ENCODE measurements around the gene ABHD1.

The ABHD1 gene

GRCh38 chr2:27154488-27154887, 30.9 kb downstream of the ABHD1 start:
- Histone ChIP-seq H3K4me1 (ENCODE audit: control insufficient read depth, insufficient read depth, low read length) (no peaks in the 10 kb centered on the region), H3K27me3 (ENCODE audit: control insufficient read depth, insufficient read depth, low read length) (no peaks in the 10 kb centered on the region), H3K4me3 (ENCODE audit: low read depth, low read length) (no peak overlapping the region), H3K36me3 (ENCODE audit: control insufficient read depth, insufficient read depth, low read length) (no peaks in the 10 kb centered on the region), H3K9ac (ENCODE audit: low read depth, low read length) (no peak overlapping the region), H3K9me3 (ENCODE audit: control insufficient read depth, insufficient read depth, low read length) (no peaks in the 10 kb centered on the region), H3K27ac (ENCODE audit: low read depth, low read length) (no peak overlapping the region)

- H3K36me3 ChIP-seq (ENCODE audit: control insufficient read depth, insufficient read depth, low read length), result no peaks in the 10 kb centered on the region
- no peaks in the 10 kb centered on the region for H3K9me3 ChIP-seq (ENCODE audit: control insufficient read depth, insufficient read depth, low read length)
- no peak overlapping the region for H3K4me3 ChIP-seq (ENCODE audit: low read depth, low read length)
- H3K9ac ChIP-seq (ENCODE audit: low read depth, low read length), result no peak overlapping the region
- no peaks in the 10 kb centered on the region for H3K27me3 ChIP-seq (ENCODE audit: control insufficient read depth, insufficient read depth, low read length)
- no peak overlapping the region for H3K27ac ChIP-seq (ENCODE audit: low read depth, low read length)
- no peaks in the 10 kb centered on the region for H3K4me1 ChIP-seq (ENCODE audit: control insufficient read depth, insufficient read depth, low read length)
These were observed 31.5 kb downstream of the ABHD1 start for GRCh38 chr2:27155069-27155520.

GRCh38 chr2:27158468-27158867, 34.9 kb downstream of the ABHD1 start:
- Histone ChIP-seq H3K27ac (ENCODE audit: low read depth, low read length) (no peak overlapping the region), H3K9ac (ENCODE audit: low read depth, low read length) (no peak overlapping the region), H3K4me1 (ENCODE audit: control insufficient read depth, insufficient read depth, low read length) (no peaks in the 10 kb centered on the region), H3K27me3 (ENCODE audit: control insufficient read depth, insufficient read depth, low read length) (no peaks in the 10 kb centered on the region), H3K4me3 (ENCODE audit: low read depth, low read length) (no peak overlapping the region), H3K9me3 (ENCODE audit: control insufficient read depth, insufficient read depth, low read length) (no peaks in the 10 kb centered on the region), H3K36me3 (ENCODE audit: control insufficient read depth, insufficient read depth, low read length) (no peaks in the 10 kb centered on the region)

- Histone ChIP-seq H3K4me1 (ENCODE audit: control insufficient read depth, insufficient read depth, low read length) (no peaks in the 10 kb centered on the region), H3K9ac (ENCODE audit: low read depth, low read length) (no peak overlapping the region), H3K36me3 (ENCODE audit: control insufficient read depth, insufficient read depth, low read length) (no peaks in the 10 kb centered on the region), H3K27me3 (ENCODE audit: control insufficient read depth, insufficient read depth, low read length) (no peaks in the 10 kb centered on the region), H3K4me3 (ENCODE audit: low read depth, low read length) (no peak overlapping the region), H3K27ac (ENCODE audit: low read depth, low read length) (no peak overlapping the region), H3K9me3 (ENCODE audit: control insufficient read depth, insufficient read depth, low read length) (no peaks in the 10 kb centered on the region)
These were observed 35.7 kb downstream of the ABHD1 start for GRCh38 chr2:27159271-27159670.

- H3K4me1 ChIP-seq (ENCODE audit: control insufficient read depth, insufficient read depth, low read length), result no peaks in the 10 kb centered on the region
- peaks cover 4% of the 10 kb centered on the region; the same call in 1 of the 2 replicates for H3K9me3 ChIP-seq (ENCODE audit: control insufficient read depth, insufficient read depth, low read length)
- no peak overlapping the region for H3K9ac ChIP-seq (ENCODE audit: low read depth, low read length)
- H3K27ac ChIP-seq (ENCODE audit: low read depth, low read length), result no peak overlapping the region
- no peaks in the 10 kb centered on the region for H3K36me3 ChIP-seq (ENCODE audit: control insufficient read depth, insufficient read depth, low read length)
- no peak overlapping the region for H3K4me3 ChIP-seq (ENCODE audit: low read depth, low read length)
- no peaks in the 10 kb centered on the region for H3K27me3 ChIP-seq (ENCODE audit: control insufficient read depth, insufficient read depth, low read length)
These were observed 36.6 kb downstream of the ABHD1 start for GRCh38 chr2:27160191-27160590.

- H3K4me3 ChIP-seq (ENCODE audit: low read depth, low read length), result no peak overlapping the region
- peaks cover 4% of the 10 kb centered on the region; the same call in 1 of the 2 replicates for H3K9me3 ChIP-seq (ENCODE audit: control insufficient read depth, insufficient read depth, low read length)
- H3K27ac ChIP-seq (ENCODE audit: low read depth, low read length), result no peak overlapping the region
- H3K9ac ChIP-seq (ENCODE audit: low read depth, low read length), result no peak overlapping the region
- no peaks in the 10 kb centered on the region for H3K27me3 ChIP-seq (ENCODE audit: control insufficient read depth, insufficient read depth, low read length)
- no peaks in the 10 kb centered on the region for H3K36me3 ChIP-seq (ENCODE audit: control insufficient read depth, insufficient read depth, low read length)
- H3K4me1 ChIP-seq (ENCODE audit: control insufficient read depth, insufficient read depth, low read length), result no peaks in the 10 kb centered on the region
These were observed 38.8 kb downstream of the ABHD1 start for GRCh38 chr2:27162151-27163121.

GRCh38 chr2:27164960-27165763, 41.5 kb downstream of the ABHD1 start:
- Histone ChIP-seq H3K9ac (ENCODE audit: low read depth, low read length) (no peak overlapping the region), H3K4me1 (ENCODE audit: control insufficient read depth, insufficient read depth, low read length) (no peaks in the 10 kb centered on the region), H3K4me3 (ENCODE audit: low read depth, low read length) (no peak overlapping the region), H3K27ac (ENCODE audit: low read depth, low read length) (no peak overlapping the region), H3K36me3 (ENCODE audit: control insufficient read depth, insufficient read depth, low read length) (no peaks in the 10 kb centered on the region), H3K27me3 (ENCODE audit: control insufficient read depth, insufficient read depth, low read length) (no peaks in the 10 kb centered on the region), H3K9me3 (ENCODE audit: control insufficient read depth, insufficient read depth, low read length) (peaks cover 4% of the 10 kb centered on the region; the same call in 1 of the 2 replicates)

GRCh38 chr2:27170581-27171337, 47.1 kb downstream of the ABHD1 start:
- no peak overlapping the region for H3K9ac ChIP-seq (ENCODE audit: low read depth, low read length)
- H3K4me1 ChIP-seq (ENCODE audit: control insufficient read depth, insufficient read depth, low read length), result no peaks in the 10 kb centered on the region
- H3K36me3 ChIP-seq (ENCODE audit: control insufficient read depth, insufficient read depth, low read length), result no peaks in the 10 kb centered on the region
- no peaks in the 10 kb centered on the region; the same call in 1 of the 2 replicates for H3K27me3 ChIP-seq (ENCODE audit: control insufficient read depth, insufficient read depth, low read length)
- H3K9me3 ChIP-seq (ENCODE audit: control insufficient read depth, insufficient read depth, low read length), result no peaks in the 10 kb centered on the region
- H3K4me3 ChIP-seq (ENCODE audit: low read depth, low read length), result no peak overlapping the region
- no peak overlapping the region for H3K27ac ChIP-seq (ENCODE audit: low read depth, low read length)

GRCh38 chr2:27171351-27171848, 47.8 kb downstream of the ABHD1 start:
- Histone ChIP-seq H3K4me1 (ENCODE audit: control insufficient read depth, insufficient read depth, low read length) (no peaks in the 10 kb centered on the region), H3K27ac (ENCODE audit: low read depth, low read length) (no peak overlapping the region), H3K36me3 (ENCODE audit: control insufficient read depth, insufficient read depth, low read length) (no peaks in the 10 kb centered on the region), H3K9ac (ENCODE audit: low read depth, low read length) (no peak overlapping the region), H3K9me3 (ENCODE audit: control insufficient read depth, insufficient read depth, low read length) (no peaks in the 10 kb centered on the region), H3K4me3 (ENCODE audit: low read depth, low read length) (no peak overlapping the region), H3K27me3 (ENCODE audit: control insufficient read depth, insufficient read depth, low read length) (no peaks in the 10 kb centered on the region; the same call in 1 of the 2 replicates)

- Histone ChIP-seq H3K27me3 (ENCODE audit: control insufficient read depth, insufficient read depth, low read length) (no peaks in the 10 kb centered on the region; the same call in 1 of the 2 replicates), H3K36me3 (ENCODE audit: control insufficient read depth, insufficient read depth, low read length) (no peaks in the 10 kb centered on the region), H3K4me1 (ENCODE audit: control insufficient read depth, insufficient read depth, low read length) (no peaks in the 10 kb centered on the region), H3K4me3 (ENCODE audit: low read depth, low read length) (no peak overlapping the region), H3K9ac (ENCODE audit: low read depth, low read length) (no peak overlapping the region), H3K27ac (ENCODE audit: low read depth, low read length) (no peak overlapping the region), H3K9me3 (ENCODE audit: control insufficient read depth, insufficient read depth, low read length) (no peaks in the 10 kb centered on the region)
These were observed 51.0 kb downstream of the ABHD1 start for GRCh38 chr2:27174638-27175037.

All from HUES48 (cell line).